ENCODE results near the gene PITPNM3. TPM values are rescaled to one million over a fixed set of nuclear protein-coding genes. Genes with fewer than 3 reads are reported as not detected.
"Not testable (repeated sequence)": the region's sequence is repeated elsewhere in the genome, so short reads cannot be mapped to it uniquely, and the experiment has no call there.

The PITPNM3 gene
- total and polyA plus RNA-seq, 3 experiments from 2014 or later, result 0.40 to 0.50 TPM; not detected in 1

DNA sequence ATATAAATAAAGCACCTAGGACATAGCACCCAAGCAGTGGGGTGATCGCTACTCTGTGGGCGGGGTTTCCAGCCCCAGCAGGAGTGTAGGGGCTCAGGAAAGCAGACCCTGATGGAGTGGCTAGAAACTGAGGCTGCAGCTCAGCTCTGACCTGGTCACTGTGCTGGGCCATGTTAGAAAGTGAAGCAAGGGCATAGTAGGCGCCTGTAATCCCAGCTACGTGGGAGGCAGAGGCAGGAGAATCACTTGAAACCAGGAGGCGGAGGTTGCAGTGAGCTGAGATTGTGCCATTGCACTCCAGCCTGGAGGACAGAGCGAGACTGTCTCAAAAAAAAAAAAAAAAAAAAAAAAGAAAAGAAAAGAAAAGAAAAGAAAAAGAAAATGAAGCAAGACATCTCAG, 17.1 kb upstream of the PITPNM3 start:
- H3K27ac Mint-ChIP-seq; POLR2A ChIA-PET; H3K27me3 ChIP-seq (ENCODE audit: insufficient read depth, low read length, poor library complexity, severe bottlenecking); DNase-seq; H3K4me3 Mint-ChIP-seq; H3K27ac ChIP-seq (ENCODE audit: low read depth, low read length); H3K27me3 Mint-ChIP-seq; H3K9me3 ChIP-seq (ENCODE audit: low read length); H3K9me3 Mint-ChIP-seq; H3K36me3 ChIP-seq (ENCODE audit: insufficient read depth, low read length); H3K4me3 ChIP-seq (ENCODE audit: low read length); CTCF ChIA-PET: not testable (repeated sequence)
- peaks cover 5 to 15% (median 9%) of the 10 kb centered on the region in 3 donors for H3K36me3 Mint-ChIP-seq
- H3K4me1 Mint-ChIP-seq, result peaks cover 13 to 22% (median 14%) of the 10 kb centered on the region in 3 donors
- peaks cover 16% of the 10 kb centered on the region for H3K4me1 ChIP-seq (ENCODE audit: insufficient read depth, low read length)

- no peak for DNase-seq
- Mint-ChIP-seq H3K9me3 (no peaks in the 10 kb centered on the region), H3K4me3 (no peak overlapping the region), H3K27me3 (peaks cover 0 to 1% of the 10 kb centered on the region in 2 donors), H3K27ac (no peak overlapping the region), H3K36me3 (peaks cover 5 to 10% (median 6%) of the 10 kb centered on the region in 3 donors), H3K4me1 (peaks cover 13 to 22% (median 14%) of the 10 kb centered on the region in 3 donors)
- Histone ChIP-seq H3K36me3 (ENCODE audit: insufficient read depth, low read length) (no peaks in the 10 kb centered on the region), H3K4me3 (ENCODE audit: low read length) (no peak overlapping the region), H3K9me3 (ENCODE audit: low read length) (no peaks in the 10 kb centered on the region), H3K27ac (ENCODE audit: low read depth, low read length) (no peak overlapping the region), H3K27me3 (ENCODE audit: insufficient read depth, low read length, poor library complexity, severe bottlenecking) (no peaks in the 10 kb centered on the region), H3K4me1 (ENCODE audit: insufficient read depth, low read length) (peaks cover 16% of the 10 kb centered on the region)
- CTCF ChIA-PET, result no interaction called here
- POLR2A ChIA-PET, result no interaction called here
Observed at GRCh38 chr17:6572972-6573370, 16.6 kb upstream of the PITPNM3 start.

DNA sequence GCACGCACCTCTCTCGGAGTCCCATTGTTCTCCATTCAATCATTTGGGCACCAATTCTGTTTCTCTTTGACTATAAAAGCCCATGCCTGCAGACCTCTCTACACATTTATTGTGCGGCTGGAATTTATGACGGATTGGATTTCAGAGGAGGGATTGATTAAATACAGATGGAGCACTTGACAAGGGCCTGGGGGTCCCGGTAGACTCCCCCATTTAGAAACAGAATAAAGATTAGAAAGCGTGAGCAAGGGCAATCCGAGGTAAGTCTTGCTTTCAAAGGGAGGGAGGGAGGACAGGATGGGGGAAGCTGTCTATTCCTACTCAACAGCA, 15.1 kb upstream of the PITPNM3 start:
- no peak for DNase-seq
- Histone ChIP-seq H3K4me1 (ENCODE audit: insufficient read depth, low read length) (peaks cover 16% of the 10 kb centered on the region), H3K9me3 (ENCODE audit: low read length) (no peaks in the 10 kb centered on the region), H3K4me3 (ENCODE audit: low read length) (no peak overlapping the region), H3K36me3 (ENCODE audit: insufficient read depth, low read length) (no peaks in the 10 kb centered on the region), H3K27me3 (ENCODE audit: insufficient read depth, low read length, poor library complexity, severe bottlenecking) (no peaks in the 10 kb centered on the region), H3K27ac (ENCODE audit: low read depth, low read length) (no peak overlapping the region)
- Mint-ChIP-seq H3K36me3 (peaks cover 0 to 2% (median 0%) of the 10 kb centered on the region in 3 donors), H3K27ac (no peak overlapping the region), H3K9me3 (no peaks in the 10 kb centered on the region), H3K4me1 (peaks cover 13 to 18% (median 14%) of the 10 kb centered on the region in 3 donors), H3K4me3 (no peak overlapping the region), H3K27me3 (peaks cover 0 to 1% of the 10 kb centered on the region in 2 donors)
- CTCF ChIA-PET, result no interaction called here
- POLR2A ChIA-PET, result no interaction called here

DNA sequence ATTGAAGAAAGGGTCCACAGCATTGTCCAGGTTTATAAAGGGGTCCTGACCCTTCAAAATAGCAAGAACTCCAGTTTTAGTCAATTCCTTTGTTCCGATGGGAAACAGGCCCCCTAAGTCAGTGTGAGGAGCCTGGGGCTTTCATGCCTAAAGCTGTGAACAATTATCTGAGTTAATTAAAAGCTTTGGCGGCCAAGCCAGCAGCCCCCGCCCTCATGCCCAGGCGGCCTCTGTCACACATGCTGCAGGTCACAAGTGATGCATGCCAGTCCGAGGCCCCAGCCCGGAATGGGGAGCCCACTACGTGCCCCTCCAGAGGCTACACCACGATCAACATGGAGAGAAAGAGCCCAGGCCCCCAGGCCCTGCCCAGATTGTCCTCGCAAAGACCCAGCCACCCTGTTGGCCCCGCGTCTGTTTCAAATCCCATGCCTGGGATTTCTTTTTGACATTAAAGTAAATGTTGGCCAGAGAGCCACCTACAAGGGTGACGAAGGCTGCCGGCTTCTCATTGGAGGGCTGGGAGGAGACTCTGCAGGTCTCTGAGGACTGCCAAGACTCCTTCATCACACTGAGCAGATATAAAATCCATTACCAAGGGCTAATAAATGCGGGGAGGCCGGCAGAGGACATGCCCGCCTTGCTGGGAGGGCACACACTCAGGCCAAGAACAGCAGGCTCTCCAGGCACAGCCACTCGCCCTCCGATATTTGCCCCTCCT, 14.5 kb upstream of the PITPNM3 start:
- ChIA-PET POLR2A (no interaction called here), CTCF (no interaction called here)
- no peak for DNase-seq
- peaks cover 11 to 14% (median 13%) of the 10 kb centered on the region in 3 donors for H3K4me1 Mint-ChIP-seq
- peaks cover 12% of the 10 kb centered on the region for H3K4me1 ChIP-seq (ENCODE audit: insufficient read depth, low read length)
- H3K9me3 Mint-ChIP-seq, result no peaks in the 10 kb centered on the region
- peaks cover 1 to 3% of the 10 kb centered on the region in 2 donors for H3K27me3 Mint-ChIP-seq
- H3K27ac ChIP-seq (ENCODE audit: low read depth, low read length), result no peak overlapping the region
- H3K4me3 Mint-ChIP-seq, result no peak overlapping the region
- H3K36me3 Mint-ChIP-seq, result peaks cover 0 to 2% (median 0%) of the 10 kb centered on the region in 3 donors
- no peaks in the 10 kb centered on the region for H3K9me3 ChIP-seq (ENCODE audit: low read length)
- H3K27ac Mint-ChIP-seq, result no peak overlapping the region
- H3K27me3 ChIP-seq (ENCODE audit: insufficient read depth, low read length, poor library complexity, severe bottlenecking), result no peaks in the 10 kb centered on the region
- H3K36me3 ChIP-seq (ENCODE audit: insufficient read depth, low read length), result no peaks in the 10 kb centered on the region
- H3K4me3 ChIP-seq (ENCODE audit: low read length), result no peak overlapping the region

GRCh38 chr17:6569370-6570285, 13.3 kb upstream of the PITPNM3 start:
- Histone ChIP-seq H3K36me3 (ENCODE audit: insufficient read depth, low read length) (no peaks in the 10 kb centered on the region), H3K27me3 (ENCODE audit: insufficient read depth, low read length, poor library complexity, severe bottlenecking) (no peaks in the 10 kb centered on the region), H3K4me1 (ENCODE audit: insufficient read depth, low read length) (no peaks in the 10 kb centered on the region), H3K4me3 (ENCODE audit: low read length) (no peak overlapping the region), H3K9me3 (ENCODE audit: low read length) (no peaks in the 10 kb centered on the region), H3K27ac (ENCODE audit: low read depth, low read length) (no peak overlapping the region)
- H3K4me3 Mint-ChIP-seq, result no peak overlapping the region
- ChIA-PET POLR2A (no interaction called here), CTCF (no interaction called here)
- no peak for DNase-seq
- H3K9me3 Mint-ChIP-seq, result no peaks in the 10 kb centered on the region
- H3K4me1 Mint-ChIP-seq, result peaks cover 0 to 2% (median 1%) of the 10 kb centered on the region in 3 donors
- peaks cover 6 to 9% of the 10 kb centered on the region in 2 donors for H3K27me3 Mint-ChIP-seq
- peaks cover 0 to 1% (median 0%) of the 10 kb centered on the region in 3 donors for H3K36me3 Mint-ChIP-seq
- H3K27ac Mint-ChIP-seq, result peak overlapping the region in 1 of 8 donors; percentile 70

- peaks cover 0 to 3% (median 0%) of the 10 kb centered on the region in 3 donors for H3K36me3 Mint-ChIP-seq
- H3K36me3 ChIP-seq (ENCODE audit: insufficient read depth, low read length), result no peaks in the 10 kb centered on the region
- CTCF ChIA-PET, result no interaction called here
- peaks cover 12 to 18% of the 10 kb centered on the region in 2 donors for H3K27me3 Mint-ChIP-seq
- H3K4me1 ChIP-seq (ENCODE audit: insufficient read depth, low read length), result no peaks in the 10 kb centered on the region
- H3K27ac Mint-ChIP-seq, result no peak overlapping the region
- H3K4me1 Mint-ChIP-seq, result no peaks in the 10 kb centered on the region
- no peaks in the 10 kb centered on the region for H3K9me3 Mint-ChIP-seq
- DNase-seq, result no peak
- H3K4me3 Mint-ChIP-seq, result no peak overlapping the region
- no peaks in the 10 kb centered on the region for H3K9me3 ChIP-seq (ENCODE audit: low read length)
- no peak overlapping the region for H3K27ac ChIP-seq (ENCODE audit: low read depth, low read length)
- POLR2A ChIA-PET, result no interaction called here
- no peak overlapping the region for H3K4me3 ChIP-seq (ENCODE audit: low read length)
- no peaks in the 10 kb centered on the region for H3K27me3 ChIP-seq (ENCODE audit: insufficient read depth, low read length, poor library complexity, severe bottlenecking)
Observed at GRCh38 chr17:6568184-6568758, 11.9 kb upstream of the PITPNM3 start.

- peaks cover 0 to 6% (median 0%) of the 10 kb centered on the region in 3 donors for H3K36me3 Mint-ChIP-seq
- no peak overlapping the region for H3K4me3 Mint-ChIP-seq
- H3K27me3 Mint-ChIP-seq, result peaks cover 12 to 24% of the 10 kb centered on the region in 2 donors
- no peak overlapping the region for H3K27ac ChIP-seq (ENCODE audit: low read depth, low read length)
- H3K4me1 ChIP-seq (ENCODE audit: insufficient read depth, low read length), result no peaks in the 10 kb centered on the region
- no peaks in the 10 kb centered on the region for H3K9me3 Mint-ChIP-seq
- no peaks in the 10 kb centered on the region for H3K9me3 ChIP-seq (ENCODE audit: low read length)
- H3K27me3 ChIP-seq (ENCODE audit: insufficient read depth, low read length, poor library complexity, severe bottlenecking), result no peaks in the 10 kb centered on the region
- no peak overlapping the region for H3K27ac Mint-ChIP-seq
- DNase-seq, result no peak
- H3K4me1 Mint-ChIP-seq, result no peaks in the 10 kb centered on the region
- H3K36me3 ChIP-seq (ENCODE audit: insufficient read depth, low read length), result no peaks in the 10 kb centered on the region
- ChIA-PET POLR2A (no interaction called here), CTCF (no interaction called here)
- no peak overlapping the region for H3K4me3 ChIP-seq (ENCODE audit: low read length)
Observed at GRCh38 chr17:6567528-6568183, 11.3 kb upstream of the PITPNM3 start.
